ENCODE results near the gene TACO1.

TACO1 gene

DNA sequence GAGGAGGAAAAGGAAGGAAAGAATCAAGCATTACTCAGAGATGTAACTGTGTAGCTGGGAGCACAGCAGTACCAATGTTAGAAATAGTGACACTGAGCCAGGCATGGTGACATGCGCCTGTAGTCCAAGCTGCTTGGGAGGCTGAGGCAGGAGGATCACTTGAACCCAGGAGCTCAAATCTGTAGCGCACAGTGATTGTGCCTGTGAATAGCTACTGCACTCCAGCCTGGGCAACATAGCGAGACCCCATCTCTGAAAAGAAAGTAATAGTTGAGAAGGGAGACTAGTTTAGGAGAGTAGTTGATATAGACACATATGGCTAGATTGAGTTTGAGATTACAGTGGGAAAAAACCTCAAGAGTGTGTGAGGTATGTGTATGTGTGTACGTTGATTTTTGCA is 39.3 kb downstream of the TACO1 start:
- no peak for ATAC-seq
- DNase-seq = no peak

GRCh38 chr17:63641692-63642448 is 41.2 kb downstream of the TACO1 start:
- ATAC-seq (no peak), DNase-seq (no peak)

- ATAC-seq (no peak), DNase-seq (no peak)
Observed at GRCh38 chr17:63644846-63645245, 44.2 kb downstream of the TACO1 start.

- DNase-seq (no peak), ATAC-seq (no peak)
Observed at GRCh38 chr17:63645775-63646487, 45.2 kb downstream of the TACO1 start.

- ATAC-seq = no peak
- DNase-seq = no peak
Observed at GRCh38 chr17:63646488-63646806, 45.8 kb downstream of the TACO1 start.

DNA sequence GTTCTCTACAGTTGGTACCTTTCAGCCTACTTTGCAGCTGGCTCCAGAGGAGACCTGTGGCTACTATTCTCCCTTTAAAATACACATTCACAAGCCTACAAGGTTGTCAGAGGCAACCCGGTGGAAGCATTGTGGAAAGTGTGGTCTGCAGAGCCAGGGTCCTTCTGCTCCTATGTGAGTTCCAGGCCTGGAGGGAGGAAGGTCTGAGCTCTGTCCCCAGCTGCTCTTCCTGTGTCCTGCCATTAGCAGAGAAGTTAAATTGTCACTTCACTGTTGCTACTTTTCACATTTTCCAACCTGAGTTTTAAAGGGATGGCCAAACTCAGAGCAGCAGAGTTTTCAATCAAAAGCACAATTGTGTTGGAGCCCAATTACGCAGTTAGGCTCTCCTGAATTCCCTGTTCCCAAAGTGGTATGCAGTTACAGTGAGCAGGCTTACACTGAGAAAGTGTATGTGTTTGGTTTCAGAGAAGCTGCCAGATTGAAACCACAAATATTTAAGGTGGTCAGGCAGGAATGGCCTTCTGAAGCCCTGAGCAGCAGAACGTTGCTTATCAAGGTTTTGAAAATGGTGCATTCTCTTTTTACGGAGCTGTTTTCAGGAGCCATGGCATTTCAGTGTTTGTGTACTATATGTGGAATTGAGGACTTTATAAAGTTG is 46.5 kb downstream of the TACO1 start:
- DNase-seq = no peak
- no peak for ATAC-seq

- ATAC-seq (no peak), DNase-seq (no peak)
Observed at GRCh38 chr17:63647936-63648335, 47.2 kb downstream of the TACO1 start.

DNA sequence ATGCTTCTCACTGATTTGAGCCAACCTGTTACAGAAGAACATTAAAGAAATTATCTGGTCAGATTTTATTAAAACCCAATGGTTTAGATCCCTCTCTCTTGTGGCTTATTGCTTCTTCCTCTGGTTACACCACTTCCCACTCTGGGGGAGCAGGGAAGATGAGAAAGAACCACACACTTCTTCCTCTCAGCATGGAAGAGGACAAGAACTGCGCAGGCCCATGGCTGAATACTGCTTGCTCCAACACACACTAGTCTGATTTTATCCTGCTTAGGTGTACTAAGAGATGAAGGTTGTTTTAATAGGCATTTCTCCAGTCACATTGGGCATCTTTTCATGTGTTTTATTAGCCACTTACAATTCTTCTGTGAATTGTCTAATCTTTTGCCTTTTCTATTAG is 49.1 kb downstream of the TACO1 start:
- ATAC-seq (no peak), DNase-seq (no peak)

- no peak for DNase-seq
- no peak for ATAC-seq
Observed at GRCh38 chr17:63652106-63652505, 51.4 kb downstream of the TACO1 start.

- no peak for ATAC-seq
- DNase-seq = no peak
Observed at GRCh38 chr17:63653050-63653449, 52.4 kb downstream of the TACO1 start.

- no peak for ATAC-seq
- no peak for DNase-seq
Observed at GRCh38 chr17:63657786-63658185, 57.1 kb downstream of the TACO1 start.

Measured in stimulated activated naive CD8-positive, alpha-beta T cell treated with anti-CD3 and anti-CD28 coated beads, Interleukin-15, Interleukin-2, amounts not matched to agents 100 U/mL and 50 U/mL, for 24 hours (primary cell).